ENCODE data around the gene NPW.

Gene NPW

GRCh38 chr16:2022723-2023091 lies 3.1 kb downstream of the NPW start:
- TF ChIP-seq JUND (IDR thresholded peaks at IDR 0.05; ENCODE audit: low read depth) = no peak
- DNase-seq (ENCODE audit: low read depth in 1 of 2, low spot score in 1 of 2) = peak; percentile 75 to 84
- in situ Hi-C loops (cut with HindIII; ENCODE audit: low pct_unique_long_range_greater_than_20kb, low sequenced_read_pairs) = no loop called here

GRCh38 chr16:2023092-2024031 lies 3.8 kb downstream of the NPW start:
- in situ Hi-C loops (cut with HindIII; ENCODE audit: low pct_unique_long_range_greater_than_20kb, low sequenced_read_pairs) = no loop called here
- DNase-seq (ENCODE audit: low read depth in 1 of 2, low spot score in 1 of 2) = peak; percentile 91 to 94

GRCh38 chr16:2024032-2024420 lies 4.4 kb downstream of the NPW start:
- in situ Hi-C loops (cut with HindIII; ENCODE audit: low pct_unique_long_range_greater_than_20kb, low sequenced_read_pairs) = no loop called here
- TF ChIP-seq JUND (IDR thresholded peaks at IDR 0.05; ENCODE audit: low read depth) = no peak

More at GRCh38 chr16:2023092-2024031, 3.8 kb downstream of the NPW start:
- TF ChIP-seq JUND (IDR thresholded peaks at IDR 0.05; ENCODE audit: low read depth) = no peak

GRCh38 chr16:2025251-2025650 lies 5.7 kb downstream of the NPW start:
- in situ Hi-C loops (cut with HindIII; ENCODE audit: low pct_unique_long_range_greater_than_20kb, low sequenced_read_pairs) = no loop called here
- no peak for DNase-seq (ENCODE audit: low read depth in 1 of 2, low spot score in 1 of 2)
- TF ChIP-seq JUND (IDR thresholded peaks at IDR 0.05; ENCODE audit: low read depth) = no peak

More at GRCh38 chr16:2024032-2024420, 4.4 kb downstream of the NPW start:
- no peak for DNase-seq (ENCODE audit: low read depth in 1 of 2, low spot score in 1 of 2)

- in situ Hi-C loops (cut with HindIII; ENCODE audit: low pct_unique_long_range_greater_than_20kb, low sequenced_read_pairs) = no loop called here
- TF ChIP-seq JUND (IDR thresholded peaks at IDR 0.05; ENCODE audit: low read depth) = no peak
- no peak for DNase-seq (ENCODE audit: low read depth in 1 of 2, low spot score in 1 of 2)
Observed at GRCh38 chr16:2025878-2026460, 6.4 kb downstream of the NPW start.

GRCh38 chr16:2026461-2027023 lies 7.0 kb downstream of the NPW start, which contains the start of gene NHERF2:
Gene NHERF2, plus strand, starts transcription at chr16:2026902. Its CDS starts 104 bp downstream, at chr16:2027006.
- in situ Hi-C loops (cut with HindIII; ENCODE audit: low pct_unique_long_range_greater_than_20kb, low sequenced_read_pairs) = no loop called here
- TF ChIP-seq JUND (IDR thresholded peaks at IDR 0.05; ENCODE audit: low read depth) = no peak
- DNase-seq (ENCODE audit: low read depth in 1 of 2, low spot score in 1 of 2) = peak in 1 of 2 experiments; percentile 80

- no peak for TF ChIP-seq JUND (IDR thresholded peaks at IDR 0.05; ENCODE audit: low read depth)
- in situ Hi-C loops (cut with HindIII; ENCODE audit: low pct_unique_long_range_greater_than_20kb, low sequenced_read_pairs) = no loop called here
Observed at GRCh38 chr16:2027024-2028010, 7.7 kb downstream of the NPW start.

GRCh38 chr16:2028146-2028545 lies 8.6 kb downstream of the NPW start:
- TF ChIP-seq JUND (IDR thresholded peaks at IDR 0.05; ENCODE audit: low read depth) = no peak
- in situ Hi-C loops (cut with HindIII; ENCODE audit: low pct_unique_long_range_greater_than_20kb, low sequenced_read_pairs) = no loop called here
- DNase-seq (ENCODE audit: low read depth in 1 of 2, low spot score in 1 of 2) = no peak

More at GRCh38 chr16:2027024-2028010, 7.7 kb downstream of the NPW start:
- peak in 1 of 2 experiments; percentile 75 for DNase-seq (ENCODE audit: low read depth in 1 of 2, low spot score in 1 of 2)

GRCh38 chr16:2028620-2029220 lies 9.1 kb downstream of the NPW start:
- in situ Hi-C loops (cut with HindIII; ENCODE audit: low pct_unique_long_range_greater_than_20kb, low sequenced_read_pairs) = no loop called here
- TF ChIP-seq JUND (IDR thresholded peaks at IDR 0.05; ENCODE audit: low read depth) = no peak
- DNase-seq (ENCODE audit: low read depth in 1 of 2, low spot score in 1 of 2) = no peak

- in situ Hi-C loops (cut with HindIII; ENCODE audit: low pct_unique_long_range_greater_than_20kb, low sequenced_read_pairs) = no loop called here
Observed at GRCh38 chr16:2029350-2029749, 9.8 kb downstream of the NPW start.

GRCh38 chr16:2030036-2030435 lies 10.5 kb downstream of the NPW start:
- in situ Hi-C loops (cut with HindIII; ENCODE audit: low pct_unique_long_range_greater_than_20kb, low sequenced_read_pairs) = no loop called here
- no peak for DNase-seq (ENCODE audit: low read depth in 1 of 2, low spot score in 1 of 2)
- no peak for TF ChIP-seq JUND (IDR thresholded peaks at IDR 0.05; ENCODE audit: low read depth)

More at GRCh38 chr16:2029350-2029749, 9.8 kb downstream of the NPW start:
- no peak for TF ChIP-seq JUND (IDR thresholded peaks at IDR 0.05; ENCODE audit: low read depth)
- no peak for DNase-seq (ENCODE audit: low read depth in 1 of 2, low spot score in 1 of 2)
